GM19397 (cell line): ENCODE measurements around the gene SERPINA5.
"Not testable (repeated sequence)": the region's sequence is repeated elsewhere in the genome, so short reads cannot be mapped to it uniquely, and the experiment has no call there.

Source experiments
- ATAC-seq: cut with Tn5 transposase; IDR thresholded peaks from one replicate; pipeline ENCODE4 v1.9.1; 2021; ENCODE audit warnings: mild to moderate bottlenecking, moderate library complexity; ENCODE audit not compliant: unreplicated experiment

SERPINA5 gene

DNA sequence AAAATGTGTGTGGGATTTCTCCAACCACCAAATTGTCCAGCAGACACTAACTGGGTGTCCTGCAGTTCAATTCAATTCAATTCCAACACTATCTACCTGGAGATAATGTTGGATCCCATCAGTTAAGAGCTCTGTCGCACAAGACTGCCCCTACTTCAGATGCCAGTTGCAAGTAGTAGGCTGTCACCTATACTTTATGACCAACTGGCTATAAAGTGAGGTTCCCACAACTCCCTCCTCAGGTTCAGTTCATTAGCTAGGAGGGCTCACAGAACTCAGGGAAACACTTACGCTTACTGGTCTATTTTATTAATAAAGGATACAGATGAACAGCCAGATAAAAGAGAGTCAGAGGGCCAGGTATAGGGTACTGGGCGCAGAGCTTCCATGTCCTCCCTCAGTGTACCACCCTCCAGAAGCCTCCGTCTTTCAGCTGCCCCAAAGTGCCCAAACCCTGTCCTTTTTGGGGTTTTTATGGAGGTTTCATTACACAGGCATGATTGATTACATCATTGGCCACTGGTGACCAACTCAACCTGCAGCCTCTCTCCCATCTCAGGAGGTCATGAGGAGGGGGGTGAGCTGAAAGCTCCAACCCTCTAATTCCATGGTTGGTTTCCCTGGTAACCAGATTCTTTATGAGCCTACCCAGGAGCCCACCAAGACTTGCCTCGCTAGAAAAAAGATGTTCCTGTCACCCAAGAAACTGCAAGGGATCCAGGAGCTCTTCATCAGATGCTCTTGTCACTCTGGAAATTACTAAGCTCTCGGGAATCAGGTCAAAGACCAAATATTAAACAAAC is 7.5 kb upstream of the SERPINA5 start:
- no peak for ATAC-seq

DNA sequence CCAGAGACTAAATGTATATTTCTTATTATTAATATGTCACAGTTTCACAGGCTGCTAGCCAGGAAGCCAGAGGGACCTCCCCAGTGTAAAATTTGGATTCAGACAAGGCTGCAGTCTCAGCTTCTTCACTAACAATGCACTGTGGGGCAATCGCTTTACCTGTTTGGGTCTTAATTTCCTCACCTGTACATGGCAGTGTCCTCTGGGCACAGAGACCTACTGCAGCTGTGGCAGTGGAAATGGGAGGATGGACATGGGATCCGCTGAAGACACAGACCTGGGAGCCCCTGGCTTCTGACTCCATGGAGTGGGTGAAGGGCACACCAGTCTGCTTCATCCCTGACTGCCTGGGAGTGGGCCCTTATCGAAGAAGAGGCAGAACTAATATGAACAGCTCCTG is 6.9 kb upstream of the SERPINA5 start:
- no peak for ATAC-seq

GRCh38 chr14:94575730-94576585 is 5.3 kb upstream of the SERPINA5 start:
- no peak for ATAC-seq

- not testable (repeated sequence) for ATAC-seq
Observed at GRCh38 chr14:94577472-94577871, 3.8 kb upstream of the SERPINA5 start.

GRCh38 chr14:94578712-94579111 is 2.5 kb upstream of the SERPINA5 start:
- no peak for ATAC-seq

DNA sequence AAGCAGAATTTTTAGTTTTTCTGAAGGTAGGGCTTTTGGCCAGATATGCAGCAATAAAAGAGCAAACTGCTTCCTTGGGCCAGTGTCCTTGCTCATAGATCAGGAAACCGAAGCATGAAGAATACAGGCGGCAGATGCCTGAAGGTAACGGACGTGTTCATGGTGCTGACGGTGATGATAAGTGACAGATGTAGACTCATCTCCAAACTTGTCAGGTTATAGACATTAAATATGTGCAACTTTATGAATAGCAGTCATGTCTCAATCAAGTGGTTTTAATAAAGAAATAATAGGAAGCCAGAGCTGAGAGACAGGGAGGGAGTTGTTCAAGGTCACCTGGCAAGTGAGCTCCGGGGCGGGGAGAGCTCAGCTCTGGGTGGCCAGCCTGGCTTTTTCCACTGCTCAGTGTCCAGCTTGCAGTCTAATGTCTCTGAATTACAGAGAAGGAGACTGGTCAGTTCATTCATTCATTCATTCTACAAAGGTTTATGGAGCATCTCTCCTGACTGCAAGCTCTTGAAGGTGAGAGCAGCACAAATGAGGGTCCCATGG is 1.0 kb downstream of the SERPINA5 start:
- no peak for ATAC-seq

- ATAC-seq: no peak
Observed at GRCh38 chr14:94582851-94583250, 1.6 kb downstream of the SERPINA5 start.

DNA sequence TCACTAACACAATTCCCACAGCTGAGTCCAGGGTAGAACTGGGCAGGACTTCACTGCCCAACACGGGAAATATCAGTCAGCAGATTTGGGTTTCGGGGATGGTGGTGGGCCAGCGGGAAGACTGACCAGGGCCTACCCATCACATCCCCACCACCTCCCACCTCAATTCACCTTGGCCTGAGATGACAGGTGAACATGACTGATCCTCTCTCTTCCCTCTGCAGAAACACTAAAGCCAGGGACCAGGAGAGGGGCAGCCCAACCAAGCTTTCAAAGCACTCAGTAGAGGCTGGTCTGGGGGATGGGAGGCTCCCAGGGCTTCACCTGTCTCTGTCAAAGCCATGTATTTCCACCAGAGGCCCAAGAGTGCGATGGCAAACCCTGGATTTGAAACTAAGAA is 2.3 kb downstream of the SERPINA5 start:
- no peak for ATAC-seq

GRCh38 chr14:94584591-94585280 is 3.5 kb downstream of the SERPINA5 start:
- ATAC-seq: no peak

- no peak for ATAC-seq
Observed at GRCh38 chr14:94586635-94587034, 5.4 kb downstream of the SERPINA5 start.

GRCh38 chr14:94588311-94588710 is 7.1 kb downstream of the SERPINA5 start:
- no peak for ATAC-seq

- no peak for ATAC-seq
Observed at GRCh38 chr14:94591073-94591472, 9.8 kb downstream of the SERPINA5 start.

GRCh38 chr14:94591871-94592270 is 10.6 kb downstream of the SERPINA5 start:
- no peak for ATAC-seq

DNA sequence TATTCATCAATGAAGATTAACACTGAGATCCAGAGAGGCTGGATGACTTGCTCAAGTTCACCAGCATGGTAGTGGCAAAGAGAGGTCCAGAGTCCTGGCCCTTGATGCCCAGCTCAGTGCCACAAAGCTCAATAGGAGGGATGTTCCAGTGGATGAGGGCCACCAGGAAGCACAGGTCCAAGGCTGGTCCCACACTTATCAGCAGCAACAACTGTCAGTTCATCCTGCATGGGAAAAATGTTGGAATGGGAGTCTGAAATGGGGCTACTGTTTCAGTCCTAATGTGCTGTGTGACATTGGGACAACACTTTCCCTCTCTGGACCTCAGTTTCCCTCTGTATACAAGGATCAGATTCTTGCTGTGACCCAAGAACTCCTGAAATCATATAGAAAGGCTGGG is 11.2 kb downstream of the SERPINA5 start:
- ATAC-seq: no peak

DNA sequence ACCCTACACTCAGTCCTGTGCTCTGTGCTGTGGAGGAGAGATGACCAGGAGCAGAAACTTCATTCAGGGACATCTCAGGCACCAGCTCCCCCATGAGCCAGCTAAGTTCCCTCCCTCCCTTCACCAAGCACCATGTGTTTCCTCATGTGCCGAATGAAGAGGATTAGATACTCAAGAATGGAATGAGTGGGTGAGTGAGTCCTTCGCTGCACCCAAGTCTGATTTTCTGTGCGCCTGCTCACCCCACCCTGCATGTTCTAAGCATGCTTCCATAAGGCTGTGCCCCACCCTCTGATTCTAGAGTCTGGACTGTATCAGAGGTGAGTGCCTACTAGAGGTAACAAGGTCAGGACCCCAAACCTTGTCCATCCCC is 12.1 kb downstream of the SERPINA5 start:
- ATAC-seq: no peak

DNA sequence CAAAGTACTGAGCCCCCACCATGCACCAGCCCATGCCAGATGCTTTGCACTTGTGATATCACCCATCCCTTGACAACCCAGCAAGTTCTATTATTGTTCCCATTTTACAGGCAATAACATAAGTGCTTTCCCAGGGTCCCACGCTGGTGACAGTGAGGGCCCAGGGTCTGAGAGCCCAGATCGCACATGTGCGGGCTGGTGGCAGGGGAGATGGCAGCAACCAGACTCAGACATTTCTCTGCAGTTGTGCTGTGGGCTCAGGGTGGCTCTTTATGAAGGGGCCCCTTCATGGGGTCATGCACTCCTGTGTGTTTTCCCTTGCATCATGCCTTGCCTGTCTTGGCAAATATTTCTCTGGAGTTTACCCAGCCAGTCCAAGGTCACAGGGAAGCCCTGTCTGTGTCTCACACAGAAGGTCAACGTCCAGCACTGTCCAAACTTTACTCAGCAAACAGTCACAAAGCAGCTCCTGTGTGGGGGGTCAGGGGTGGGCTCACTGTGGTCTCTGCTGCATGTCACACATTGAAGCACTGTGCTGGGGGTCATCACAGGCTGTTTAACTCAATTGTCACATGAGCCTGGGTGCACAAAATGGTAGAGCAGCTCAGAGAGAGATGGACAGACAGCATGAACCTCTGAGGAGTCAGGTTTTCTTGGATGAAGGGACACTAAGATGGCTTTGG is 12.7 kb downstream of the SERPINA5 start:
- no peak for ATAC-seq

DNA sequence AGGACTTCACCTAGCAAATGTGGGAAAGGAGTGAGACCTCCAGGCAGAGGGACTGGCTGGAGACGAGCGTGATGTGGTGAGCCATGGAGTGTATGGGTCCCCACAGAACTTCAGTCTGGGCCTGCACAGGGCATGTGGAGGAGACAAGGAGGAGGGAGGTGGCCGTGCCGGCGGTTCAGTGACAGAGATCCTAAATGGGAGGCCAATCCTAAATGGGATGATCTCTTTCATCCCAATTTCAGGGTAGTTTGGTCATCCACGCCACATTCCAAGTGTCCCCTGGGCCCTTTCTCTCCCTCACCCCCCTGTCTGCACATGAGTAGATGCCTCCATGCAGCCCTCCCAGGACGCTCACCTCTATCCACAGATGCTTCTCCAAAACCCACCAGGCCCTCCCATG is 13.2 kb downstream of the SERPINA5 start:
- no peak for ATAC-seq

GRCh38 chr14:94595912-94596311 is 14.7 kb downstream of the SERPINA5 start:
- no peak for ATAC-seq

GRCh38 chr14:94596361-94596760 is 15.1 kb downstream of the SERPINA5 start:
- ATAC-seq: no peak

- no peak for ATAC-seq
Observed at GRCh38 chr14:94597788-94598187, 16.6 kb downstream of the SERPINA5 start.

GRCh38 chr14:94598506-94598815 is 17.2 kb downstream of the SERPINA5 start:
- ATAC-seq: no peak
